Heart left ventricle (tissue), 13 donors: ENCODE results near the gene KRT1.

ENCODE experiments used
- POLR2A ChIP-seq, 2 donors: fragments of 450-650 bp; IDR thresholded peaks; one replicate each; pipeline ENCODE4 v1.6.1; 2017; ENCODE audit warnings: antibody characterized with exemption in 2 of 2, mild to moderate bottlenecking in 2 of 2, moderate library complexity in 2 of 2
- TF ChIP-seq, protein P1 (sequence below), 12 donors: fragments of 200-600 bp; sonication (generic) in 4 of 12; IDR thresholded peaks; one replicate each; pipeline versions ENCODE4 v1.5.0 to v1.8.0; 2018 to 2022; ENCODE audit warnings: antibody characterized with exemption in 12 of 12, mild to moderate bottlenecking in 5 of 12
- donor health status: ischemic (EF 13 %, LVEDD 7.1; RV severe dilation, severe dysfunction).
- donor health status: DM: no; HTN: yes; CAD: no.
- donor health status: DM: no; HTN: no; CAD: no.
- donor health status: ischemic (EF 25% LVEDD 6.9; RV normal size, moderate dysfunction).
- donor health status: ischemic (EF 25% LVEDD 5.7; RV mildly dilated, moderate dysfunction).
- donor health status: ischemic (EF 35%, LVEDD 5.7; RV mildly dilated, moderate dysfunction).
- donor health status: nonischemic (EF 11% LVEDD 7.7; RV severe dilation, severe dysfunction).
- donor health status: DM: yes; HTN: yes; CAD: no.
- donor health status: PGD.
- donor health status: ischemic (EF 29% LVEDD 5.4; RV normal size, mild dysfunction).
- donor health status: nonischemic (EF 23%, LVEDD 6.1; RV moderate dilation, normal function).

DNA sequence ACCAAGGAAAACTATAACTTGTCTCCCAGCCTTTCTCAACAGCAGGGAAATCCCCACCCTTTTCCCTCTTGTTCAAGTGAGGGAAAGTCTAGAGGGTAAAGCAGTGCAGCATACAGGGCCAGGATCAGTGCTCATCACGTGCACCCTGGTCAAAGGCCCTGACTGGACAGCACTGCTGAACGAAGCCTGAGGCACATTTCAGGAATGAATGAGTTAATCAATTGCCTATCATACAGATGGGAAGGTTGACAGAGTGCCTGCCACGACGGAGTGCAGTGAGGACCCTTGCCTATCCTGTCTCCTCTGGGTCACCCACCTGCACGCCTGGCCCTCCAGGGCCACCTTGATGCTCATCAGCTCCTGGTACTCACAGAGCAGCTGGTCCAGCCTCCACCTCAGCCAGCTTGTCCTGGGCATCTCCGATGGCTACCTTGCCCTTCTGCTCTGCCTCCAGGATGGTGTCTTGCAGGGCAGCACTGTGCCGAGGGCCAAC lies 50.2 kb downstream of the KRT1 start:
- TF ChIP-seq, protein P1, sequence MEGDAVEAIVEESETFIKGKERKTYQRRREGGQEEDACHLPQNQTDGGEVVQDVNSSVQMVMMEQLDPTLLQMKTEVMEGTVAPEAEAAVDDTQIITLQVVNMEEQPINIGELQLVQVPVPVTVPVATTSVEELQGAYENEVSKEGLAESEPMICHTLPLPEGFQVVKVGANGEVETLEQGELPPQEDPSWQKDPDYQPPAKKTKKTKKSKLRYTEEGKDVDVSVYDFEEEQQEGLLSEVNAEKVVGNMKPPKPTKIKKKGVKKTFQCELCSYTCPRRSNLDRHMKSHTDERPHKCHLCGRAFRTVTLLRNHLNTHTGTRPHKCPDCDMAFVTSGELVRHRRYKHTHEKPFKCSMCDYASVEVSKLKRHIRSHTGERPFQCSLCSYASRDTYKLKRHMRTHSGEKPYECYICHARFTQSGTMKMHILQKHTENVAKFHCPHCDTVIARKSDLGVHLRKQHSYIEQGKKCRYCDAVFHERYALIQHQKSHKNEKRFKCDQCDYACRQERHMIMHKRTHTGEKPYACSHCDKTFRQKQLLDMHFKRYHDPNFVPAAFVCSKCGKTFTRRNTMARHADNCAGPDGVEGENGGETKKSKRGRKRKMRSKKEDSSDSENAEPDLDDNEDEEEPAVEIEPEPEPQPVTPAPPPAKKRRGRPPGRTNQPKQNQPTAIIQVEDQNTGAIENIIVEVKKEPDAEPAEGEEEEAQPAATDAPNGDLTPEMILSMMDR (IDR thresholded peaks at IDR 0.05): no peak
- TF ChIP-seq POLR2A (IDR thresholded peaks at IDR 0.05): no peak
